ENCODE measurements around the gene CGN.

- TF ChIP-seq CTCF (IDR thresholded peaks at IDR 0.05) (no peak), POLR2AphosphoS5 (IDR thresholded peaks at IDR 0.05) (no peak)
These were observed 13.5 kb downstream of the CGN start for GRCh38 chr1:151524736-151525135.

Measured in esophagus muscularis mucosa (tissue), 3 donors.